WTC11 (cell line): ENCODE measurements around the gene ASB3. TPM values are rescaled to one million over a fixed set of nuclear protein-coding genes. Genes with fewer than 3 reads are reported as not detected.
A peak's percentile ranks its signal among the peaks of the same experiment; 100 is the strongest.

Experiments used
- ATAC-seq: fragments of 200-7000 bp; cut with Tn5 transposase; 2 replicates; pipeline ENCODE4 v1.10.0; 2021; ENCODE audit warnings: mild to moderate bottlenecking, moderate library complexity
- CTCF ChIA-PET: fragments of 300-600 bp; sonication (Branson Sonifier 250); formaldehyde crosslinking; loops from one replicate; lab custom pipeline; 2021; ENCODE audit warnings: antibody characterized with exemption; lab: Charles Lee
- POLR2A ChIA-PET: fragments of 350-600 bp; sonication (Branson Sonifier 250); formaldehyde crosslinking; loops from one replicate; lab custom pipeline; 2021; ENCODE audit warnings: antibody characterized with exemption; lab: Charles Lee
- DNase-seq: peaks from one replicate; pipeline ENCODE4 v3.0.0; 2021; ENCODE audit warnings: low spot score
- H3K27ac Mint-ChIP-seq: 2 replicates; pipeline ENCODE4 v1.8.0; 2021; ENCODE audit warnings: mixed read lengths
- H3K27me3 Mint-ChIP-seq: 2 replicates; pipeline ENCODE4 v1.8.0; 2021; ENCODE audit warnings: low read depth, mild to moderate bottlenecking, moderate library complexity, mixed read lengths
- H3K36me3 Mint-ChIP-seq: 2 replicates; pipeline ENCODE4 v1.8.0; 2021; ENCODE audit warnings: mixed read lengths
- H3K4me1 Mint-ChIP-seq: 2 replicates; pipeline ENCODE4 v1.8.0; 2022; ENCODE audit warnings: mixed read lengths
- H3K4me3 Mint-ChIP-seq: 2 replicates; pipeline ENCODE4 v1.8.0; 2021; ENCODE audit warnings: mild to moderate bottlenecking, moderate library complexity, mixed read lengths
- H3K9me3 Mint-ChIP-seq: 2 replicates; pipeline ENCODE4 v1.8.0; 2021; ENCODE audit warnings: mixed read lengths
- E2F4 ChIP-seq: sonication (generic); formaldehyde crosslinking; IDR thresholded peaks from 2 replicates; pipeline ENCODE4 v1.8.1; 2022; ENCODE audit warnings: low read depth, mild to moderate bottlenecking, moderate library complexity, missing genetic modification reagents, borderline replicate concordance
- ESRRA ChIP-seq: sonication (generic); formaldehyde crosslinking; IDR thresholded peaks from 2 replicates; pipeline ENCODE4 v1.8.1; 2022; ENCODE audit warnings: mild to moderate bottlenecking, missing genetic modification reagents, borderline replicate concordance
- GRHL2 ChIP-seq: fragments of 250-450 bp; sonication (Bioruptor Pico); IDR thresholded peaks from 2 replicates; pipeline ENCODE4 v1.8.0; 2022; ENCODE audit warnings: mild to moderate bottlenecking, moderate library complexity; ENCODE audit not compliant: insufficient replicate concordance, severe bottlenecking
- HMGA2 ChIP-seq: fragments of 250-450 bp; sonication (Bioruptor Pico); IDR thresholded peaks from 2 replicates; pipeline ENCODE4 v1.4.0; 2021; ENCODE audit warnings: mild to moderate bottlenecking, moderate library complexity
- IRF2 ChIP-seq: sonication (generic); formaldehyde crosslinking; IDR thresholded peaks from 2 replicates; pipeline ENCODE4 v1.8.0; 2022; ENCODE audit warnings: low read depth, missing genetic modification reagents, borderline replicate concordance
- PRRX2 ChIP-seq: fragments of 250-450 bp; sonication (Bioruptor Pico); IDR thresholded peaks from 2 replicates; pipeline ENCODE4 v1.8.0; 2021; ENCODE audit warnings: mild to moderate bottlenecking
- SMAD3 ChIP-seq: sonication (generic); formaldehyde crosslinking; IDR thresholded peaks from 2 replicates; pipeline ENCODE4 v1.8.0; 2022; ENCODE audit warnings: missing genetic modification reagents, mild to moderate bottlenecking, borderline replicate concordance
- SP1 ChIP-seq: sonication (generic); formaldehyde crosslinking; conservative IDR thresholded peaks from 2 replicates; pipeline ENCODE4 v1.8.1; 2022; ENCODE audit warnings: missing genetic modification reagents
- TEAD1 ChIP-seq: sonication (generic); formaldehyde crosslinking; IDR thresholded peaks from 2 replicates; pipeline ENCODE4 v1.8.0; 2022; ENCODE audit warnings: mild to moderate bottlenecking, missing genetic modification reagents
- TEAD4 ChIP-seq: sonication (generic); formaldehyde crosslinking; IDR thresholded peaks from 2 replicates; pipeline ENCODE4 v1.8.0; 2022; ENCODE audit warnings: mild to moderate bottlenecking, missing genetic modification reagents
- ZNF263 ChIP-seq: sonication (generic); formaldehyde crosslinking; IDR thresholded peaks from 2 replicates; pipeline ENCODE4 v1.8.1; 2022; ENCODE audit warnings: low read depth, mild to moderate bottlenecking, moderate library complexity, missing genetic modification reagents
- ZNF396 ChIP-seq: fragments of 250-450 bp; sonication (Bioruptor Pico); IDR thresholded peaks from 2 replicates; pipeline ENCODE4 v1.8.0; 2021; ENCODE audit warnings: mild to moderate bottlenecking, moderate library complexity, borderline replicate concordance
- ZNF425 ChIP-seq: fragments of 250-450 bp; sonication (Bioruptor Pico); conservative IDR thresholded peaks from 2 replicates; pipeline ENCODE4 v1.9.0; 2021; ENCODE audit warnings: mild to moderate bottlenecking
- total RNA-seq: library from RNA; stranded (reverse); gene quantifications from 3 replicates; pipeline ENCODE4 v1.2.3, GENCODE V29; 2021
- TF ChIP-seq, protein P1 (sequence below): fragments of 250-450 bp; sonication (Bioruptor Pico); IDR thresholded peaks from 2 replicates; pipeline ENCODE4 v2.1.2; 2022; ENCODE audit warnings: mild to moderate bottlenecking, moderate library complexity
- TF ChIP-seq, protein P2 (sequence below): fragments of 250-450 bp; sonication (Bioruptor Pico); IDR thresholded peaks from 2 replicates; pipeline ENCODE4 v1.9.0; 2021; ENCODE audit warnings: moderate library complexity, mild to moderate bottlenecking, inconsistent platforms, borderline replicate concordance
- TF ChIP-seq, protein P3 (sequence below): sonication (generic); formaldehyde crosslinking; IDR thresholded peaks from 2 replicates; pipeline ENCODE4 v1.8.0; 2022; ENCODE audit warnings: mild to moderate bottlenecking, missing genetic modification reagents
- TF ChIP-seq, protein P4 (sequence below): fragments of 250-450 bp; sonication (Bioruptor Pico); IDR thresholded peaks from 2 replicates; pipeline ENCODE4 v1.9.0; 2021; ENCODE audit warnings: mild to moderate bottlenecking
- TF ChIP-seq, protein P5 (sequence below): sonication (generic); formaldehyde crosslinking; IDR thresholded peaks from 2 replicates; pipeline ENCODE4 v1.8.1; 2023; ENCODE audit warnings: mild to moderate bottlenecking, missing genetic modification reagents
- TF ChIP-seq, protein P6 (sequence below): sonication (generic); formaldehyde crosslinking; IDR thresholded peaks from 2 replicates; pipeline ENCODE4 v1.8.1; 2023; ENCODE audit warnings: mild to moderate bottlenecking, missing genetic modification reagents, borderline replicate concordance

The ASB3 gene
- total RNA-seq, 1 experiment from 2014 or later: 30.2 TPM

GRCh38 chr2:53753041-53753440 lies 33.7 kb downstream of the ASB3 start (continued):
- TF ChIP-seq, protein P1, sequence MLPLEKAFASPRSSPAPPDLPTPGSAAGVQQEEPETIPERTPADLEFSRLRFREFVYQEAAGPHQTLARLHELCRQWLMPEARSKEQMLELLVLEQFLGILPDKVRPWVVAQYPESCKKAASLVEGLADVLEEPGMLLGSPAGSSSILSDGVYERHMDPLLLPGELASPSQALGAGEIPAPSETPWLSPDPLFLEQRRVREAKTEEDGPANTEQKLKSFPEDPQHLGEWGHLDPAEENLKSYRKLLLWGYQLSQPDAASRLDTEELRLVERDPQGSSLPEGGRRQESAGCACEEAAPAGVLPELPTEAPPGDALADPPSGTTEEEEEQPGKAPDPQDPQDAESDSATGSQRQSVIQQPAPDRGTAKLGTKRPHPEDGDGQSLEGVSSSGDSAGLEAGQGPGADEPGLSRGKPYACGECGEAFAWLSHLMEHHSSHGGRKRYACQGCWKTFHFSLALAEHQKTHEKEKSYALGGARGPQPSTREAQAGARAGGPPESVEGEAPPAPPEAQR (CRISPR knock-in tag): no peak
- TF ChIP-seq PRRX2 (CRISPR knock-in tag) (no peak), SP1 (no peak), ZNF396 (CRISPR knock-in tag) (no peak), HMGA2 (CRISPR knock-in tag) (no peak)
- TF ChIP-seq, protein P2, sequence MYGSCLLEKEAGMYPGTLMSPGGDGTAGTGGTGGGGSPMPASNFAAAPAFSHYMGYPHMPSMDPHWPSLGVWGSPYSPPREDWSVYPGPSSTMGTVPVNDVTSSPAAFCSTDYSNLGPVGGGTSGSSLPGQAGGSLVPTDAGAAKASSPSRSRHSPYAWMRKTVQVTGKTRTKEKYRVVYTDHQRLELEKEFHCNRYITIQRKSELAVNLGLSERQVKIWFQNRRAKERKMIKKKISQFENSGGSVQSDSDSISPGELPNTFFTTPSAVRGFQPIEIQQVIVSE (CRISPR knock-in tag): no peak
- TF ChIP-seq, protein P3, sequence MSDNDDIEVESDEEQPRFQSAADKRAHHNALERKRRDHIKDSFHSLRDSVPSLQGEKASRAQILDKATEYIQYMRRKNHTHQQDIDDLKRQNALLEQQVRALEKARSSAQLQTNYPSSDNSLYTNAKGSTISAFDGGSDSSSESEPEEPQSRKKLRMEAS (CRISPR knock-in tag): no peak
- TF ChIP-seq, protein P4, sequence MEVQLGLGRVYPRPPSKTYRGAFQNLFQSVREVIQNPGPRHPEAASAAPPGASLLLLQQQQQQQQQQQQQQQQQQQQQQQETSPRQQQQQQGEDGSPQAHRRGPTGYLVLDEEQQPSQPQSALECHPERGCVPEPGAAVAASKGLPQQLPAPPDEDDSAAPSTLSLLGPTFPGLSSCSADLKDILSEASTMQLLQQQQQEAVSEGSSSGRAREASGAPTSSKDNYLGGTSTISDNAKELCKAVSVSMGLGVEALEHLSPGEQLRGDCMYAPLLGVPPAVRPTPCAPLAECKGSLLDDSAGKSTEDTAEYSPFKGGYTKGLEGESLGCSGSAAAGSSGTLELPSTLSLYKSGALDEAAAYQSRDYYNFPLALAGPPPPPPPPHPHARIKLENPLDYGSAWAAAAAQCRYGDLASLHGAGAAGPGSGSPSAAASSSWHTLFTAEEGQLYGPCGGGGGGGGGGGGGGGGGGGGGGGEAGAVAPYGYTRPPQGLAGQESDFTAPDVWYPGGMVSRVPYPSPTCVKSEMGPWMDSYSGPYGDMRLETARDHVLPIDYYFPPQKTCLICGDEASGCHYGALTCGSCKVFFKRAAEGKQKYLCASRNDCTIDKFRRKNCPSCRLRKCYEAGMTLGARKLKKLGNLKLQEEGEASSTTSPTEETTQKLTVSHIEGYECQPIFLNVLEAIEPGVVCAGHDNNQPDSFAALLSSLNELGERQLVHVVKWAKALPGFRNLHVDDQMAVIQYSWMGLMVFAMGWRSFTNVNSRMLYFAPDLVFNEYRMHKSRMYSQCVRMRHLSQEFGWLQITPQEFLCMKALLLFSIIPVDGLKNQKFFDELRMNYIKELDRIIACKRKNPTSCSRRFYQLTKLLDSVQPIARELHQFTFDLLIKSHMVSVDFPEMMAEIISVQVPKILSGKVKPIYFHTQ: no peak

- ChIA-PET POLR2A (no interaction called here), CTCF (no interaction called here)
- H3K4me3 Mint-ChIP-seq: no peak overlapping the region
- H3K27me3 Mint-ChIP-seq: no peaks in the 10 kb centered on the region
- TF ChIP-seq ESRRA: no peak
- TF ChIP-seq TEAD4: no peak
- no peak for TF ChIP-seq ZNF425
- no peak for TF ChIP-seq SMAD3
- TF ChIP-seq TEAD1: no peak
- no peak for ATAC-seq
- no peaks in the 10 kb centered on the region for H3K9me3 Mint-ChIP-seq
- no peak for DNase-seq
- peak overlapping the region; percentile 79 for H3K27ac Mint-ChIP-seq
- H3K4me1 Mint-ChIP-seq: peaks cover 9% of the 10 kb centered on the region
- H3K36me3 Mint-ChIP-seq: peaks cover 23% of the 10 kb centered on the region
Observed at GRCh38 chr2:53752385-53752784, 34.4 kb downstream of the ASB3 start.

DNA sequence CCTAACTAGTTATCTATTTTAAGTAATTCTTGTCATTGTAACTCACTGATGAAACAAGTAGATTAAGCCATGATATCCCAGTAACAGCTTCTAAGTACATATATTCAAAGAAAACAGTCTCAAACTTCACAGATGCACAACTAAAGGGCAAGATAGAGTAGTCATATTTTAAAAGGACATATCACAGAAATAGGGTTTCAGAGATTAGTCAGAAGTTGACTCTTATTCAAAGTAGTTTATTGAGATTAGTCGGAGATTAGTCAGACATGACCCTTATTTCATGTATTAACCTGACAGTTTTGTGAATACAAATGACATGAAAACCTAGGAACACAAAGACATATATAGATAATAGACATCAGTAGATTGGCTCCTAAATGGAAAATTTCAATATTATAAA lies 35.0 kb downstream of the ASB3 start:
- no peak for DNase-seq
- ATAC-seq: no peak
- TF ChIP-seq HMGA2 (CRISPR knock-in tag) (no peak), E2F4 (CRISPR knock-in tag) (no peak), IRF2 (CRISPR knock-in tag) (no peak), ZNF263 (no peak), GRHL2 (no peak)
- TF ChIP-seq, protein P5, sequence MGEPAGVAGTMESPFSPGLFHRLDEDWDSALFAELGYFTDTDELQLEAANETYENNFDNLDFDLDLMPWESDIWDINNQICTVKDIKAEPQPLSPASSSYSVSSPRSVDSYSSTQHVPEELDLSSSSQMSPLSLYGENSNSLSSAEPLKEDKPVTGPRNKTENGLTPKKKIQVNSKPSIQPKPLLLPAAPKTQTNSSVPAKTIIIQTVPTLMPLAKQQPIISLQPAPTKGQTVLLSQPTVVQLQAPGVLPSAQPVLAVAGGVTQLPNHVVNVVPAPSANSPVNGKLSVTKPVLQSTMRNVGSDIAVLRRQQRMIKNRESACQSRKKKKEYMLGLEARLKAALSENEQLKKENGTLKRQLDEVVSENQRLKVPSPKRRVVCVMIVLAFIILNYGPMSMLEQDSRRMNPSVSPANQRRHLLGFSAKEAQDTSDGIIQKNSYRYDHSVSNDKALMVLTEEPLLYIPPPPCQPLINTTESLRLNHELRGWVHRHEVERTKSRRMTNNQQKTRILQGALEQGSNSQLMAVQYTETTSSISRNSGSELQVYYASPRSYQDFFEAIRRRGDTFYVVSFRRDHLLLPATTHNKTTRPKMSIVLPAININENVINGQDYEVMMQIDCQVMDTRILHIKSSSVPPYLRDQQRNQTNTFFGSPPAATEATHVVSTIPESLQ (CRISPR knock-in tag): no peak
- TF ChIP-seq, protein P6, sequence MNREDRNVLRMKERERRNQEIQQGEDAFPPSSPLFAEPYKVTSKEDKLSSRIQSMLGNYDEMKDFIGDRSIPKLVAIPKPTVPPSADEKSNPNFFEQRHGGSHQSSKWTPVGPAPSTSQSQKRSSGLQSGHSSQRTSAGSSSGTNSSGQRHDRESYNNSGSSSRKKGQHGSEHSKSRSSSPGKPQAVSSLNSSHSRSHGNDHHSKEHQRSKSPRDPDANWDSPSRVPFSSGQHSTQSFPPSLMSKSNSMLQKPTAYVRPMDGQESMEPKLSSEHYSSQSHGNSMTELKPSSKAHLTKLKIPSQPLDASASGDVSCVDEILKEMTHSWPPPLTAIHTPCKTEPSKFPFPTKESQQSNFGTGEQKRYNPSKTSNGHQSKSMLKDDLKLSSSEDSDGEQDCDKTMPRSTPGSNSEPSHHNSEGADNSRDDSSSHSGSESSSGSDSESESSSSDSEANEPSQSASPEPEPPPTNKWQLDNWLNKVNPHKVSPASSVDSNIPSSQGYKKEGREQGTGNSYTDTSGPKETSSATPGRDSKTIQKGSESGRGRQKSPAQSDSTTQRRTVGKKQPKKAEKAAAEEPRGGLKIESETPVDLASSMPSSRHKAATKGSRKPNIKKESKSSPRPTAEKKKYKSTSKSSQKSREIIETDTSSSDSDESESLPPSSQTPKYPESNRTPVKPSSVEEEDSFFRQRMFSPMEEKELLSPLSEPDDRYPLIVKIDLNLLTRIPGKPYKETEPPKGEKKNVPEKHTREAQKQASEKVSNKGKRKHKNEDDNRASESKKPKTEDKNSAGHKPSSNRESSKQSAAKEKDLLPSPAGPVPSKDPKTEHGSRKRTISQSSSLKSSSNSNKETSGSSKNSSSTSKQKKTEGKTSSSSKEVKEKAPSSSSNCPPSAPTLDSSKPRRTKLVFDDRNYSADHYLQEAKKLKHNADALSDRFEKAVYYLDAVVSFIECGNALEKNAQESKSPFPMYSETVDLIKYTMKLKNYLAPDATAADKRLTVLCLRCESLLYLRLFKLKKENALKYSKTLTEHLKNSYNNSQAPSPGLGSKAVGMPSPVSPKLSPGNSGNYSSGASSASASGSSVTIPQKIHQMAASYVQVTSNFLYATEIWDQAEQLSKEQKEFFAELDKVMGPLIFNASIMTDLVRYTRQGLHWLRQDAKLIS: no peak

More for the DNA sequence above, 35.0 kb downstream of the ASB3 start:
- no peak overlapping the region for H3K27ac Mint-ChIP-seq
- ChIA-PET POLR2A (no interaction called here), CTCF (no interaction called here)
- H3K27me3 Mint-ChIP-seq: no peaks in the 10 kb centered on the region
- H3K4me1 Mint-ChIP-seq: peaks cover 9% of the 10 kb centered on the region
- H3K4me3 Mint-ChIP-seq: no peak overlapping the region
- H3K9me3 Mint-ChIP-seq: no peaks in the 10 kb centered on the region
- peaks cover 18% of the 10 kb centered on the region for H3K36me3 Mint-ChIP-seq
